IPS DF 4.7 (cell line): ENCODE measurements around the gene LPP.

Source experiments
- DNase-seq: peaks from one replicate; pipeline ENCODE4 v3.0.0-alpha.2; 2013; ENCODE audit warnings: low spot score; ENCODE audit errors: extremely low read depth

LPP gene

GRCh38 chr3:188326111-188326510 lies 172.2 kb downstream of the LPP start:
- no peak for DNase-seq

GRCh38 chr3:188326968-188327367 lies 173.0 kb downstream of the LPP start:
- no peak for DNase-seq

GRCh38 chr3:188327433-188327832 lies 173.5 kb downstream of the LPP start:
- no peak for DNase-seq

GRCh38 chr3:188330138-188330537 lies 176.2 kb downstream of the LPP start:
- DNase-seq, result no peak

- DNase-seq, result no peak
Observed at GRCh38 chr3:188331166-188331565, 177.2 kb downstream of the LPP start.

GRCh38 chr3:188332085-188332484 lies 178.1 kb downstream of the LPP start:
- DNase-seq, result no peak

- DNase-seq, result no peak
Observed at GRCh38 chr3:188335656-188336055, 181.7 kb downstream of the LPP start.

- no peak for DNase-seq
Observed at GRCh38 chr3:188336178-188336577, 182.2 kb downstream of the LPP start.

- no peak for DNase-seq
Observed at GRCh38 chr3:188337232-188337631, 183.3 kb downstream of the LPP start.

- no peak for DNase-seq
Observed at GRCh38 chr3:188338086-188338485, 184.1 kb downstream of the LPP start.

GRCh38 chr3:188339410-188340295 lies 185.7 kb downstream of the LPP start:
- no peak for DNase-seq

GRCh38 chr3:188341501-188341900 lies 187.5 kb downstream of the LPP start:
- DNase-seq, result no peak

GRCh38 chr3:188342991-188343732 lies 189.2 kb downstream of the LPP start:
- no peak for DNase-seq

GRCh38 chr3:188343894-188344293 lies 189.9 kb downstream of the LPP start:
- DNase-seq, result no peak

- DNase-seq, result no peak
Observed at GRCh38 chr3:188345223-188345622, 191.3 kb downstream of the LPP start.

GRCh38 chr3:188348435-188349244 lies 194.7 kb downstream of the LPP start:
- DNase-seq, result no peak

- DNase-seq, result no peak
Observed at GRCh38 chr3:188349351-188349901, 195.5 kb downstream of the LPP start.

- no peak for DNase-seq
Observed at GRCh38 chr3:188349933-188350332, 196.0 kb downstream of the LPP start.

- no peak for DNase-seq
Observed at GRCh38 chr3:188350961-188351360, 197.0 kb downstream of the LPP start.

GRCh38 chr3:188351648-188352047 lies 197.7 kb downstream of the LPP start:
- DNase-seq, result no peak

- no peak for DNase-seq
Observed at GRCh38 chr3:188352196-188352927, 198.4 kb downstream of the LPP start.
